Esophagus muscularis mucosa (tissue), 4 donors: ENCODE results near the gene CYB561A3. TPM values are rescaled to one million over a fixed set of nuclear protein-coding genes. Genes with fewer than 3 reads are reported as not detected.

Experiments used
- DNase-seq: peaks from one replicate; pipeline ENCODE4 v3.0.0-alpha.2; 2017; ENCODE audit errors: extremely low spot score
- H3K27ac ChIP-seq, 4 donors: fragments of 200-600 bp; sonication (generic); replicated peaks in 1 of 4; 1 replicate in 3 of 4; 2 replicates in 1 of 4; pipeline ENCODE4 v1.5.1; 2016 to 2019; ENCODE audit warnings: mild to moderate bottlenecking in 1 of 4
- H3K27me3 ChIP-seq, 4 donors: fragments of 200-600 bp; sonication (generic); one replicate each; pipeline versions ENCODE4 v1.5.1 to v1.6.0; 2016 to 2019
- H3K36me3 ChIP-seq, 4 donors: fragments of 200-600 bp; sonication (generic); one replicate each; pipeline ENCODE4 v1.5.1; 2016 to 2019
- H3K4me1 ChIP-seq, 4 donors: fragments of 200-600 bp; sonication (generic); one replicate each; pipeline ENCODE4 v1.5.1; 2016 to 2019
- H3K4me3 ChIP-seq, 4 donors: fragments of 200-600 bp; sonication (generic); 1 replicate in 2 of 4; 2 replicates in 2 of 4; pipeline ENCODE4 v1.5.1; 2016 to 2019; ENCODE audit warnings: mild to moderate bottlenecking in 4 of 4, moderate library complexity in 1 of 4
- H3K9me3 ChIP-seq, 4 donors: fragments of 200-600 bp; sonication (generic); 1 replicate in 3 of 4; 2 replicates in 1 of 4; pipeline ENCODE4 v1.5.1; 2016 to 2019
- CTCF ChIP-seq, 3 experiments: fragments of 200-600 bp in 2 of 3; fragments of 450-650 bp in 1 of 3; sonication (generic) in 2 of 3; IDR thresholded peaks; one replicate each; pipeline ENCODE4 v1.5.1; 2017 to 2019; ENCODE audit warnings: antibody characterized with exemption in 3 of 3, mild to moderate bottlenecking in 2 of 3, moderate library complexity in 1 of 3
- EP300 ChIP-seq: sonication (generic); formaldehyde crosslinking; IDR thresholded peaks from one replicate; pipeline ENCODE4 v1.6.1; 2017; ENCODE audit warnings: antibody characterized with exemption
- POLR2A ChIP-seq: fragments of 450-650 bp; IDR thresholded peaks from one replicate; pipeline ENCODE4 v1.6.1; 2017; ENCODE audit warnings: antibody characterized with exemption, moderate library complexity, mild to moderate bottlenecking, low read depth
- POLR2AphosphoS5 ChIP-seq, 2 donors: sonication (generic); formaldehyde crosslinking; IDR thresholded peaks; one replicate each; pipeline ENCODE4 v1.6.1; 2017; ENCODE audit warnings: antibody characterized with exemption in 2 of 2
- WGBS: methylation state at CpG from one replicate; pipeline ENCODE4 v1.1.5; 2018; 5-methylcytosine and 5-hydroxymethylcytosine counted together
- intact Hi-C: fragments of 100-400 bp; cut with DNase I; formaldehyde crosslinking; loops from one replicate; pipeline ENCODE4 v1.15.1; 2023
- total RNA-seq, 4 donors: library from RNA; depleted of rRNA; stranded (reverse); fragments of >200 nt; gene quantifications; one replicate each; pipeline versions ENCODE4 v1.1.0 to v1.2.1, GENCODE V29; 2016

Gene CYB561A3
- total RNA-seq, 4 donors from 2014 or later = 23.7 to 35.3 (median 31.6) TPM

GRCh38 chr11:61369372-61370348 is 8.0 kb upstream of the CYB561A3 start:
- Histone ChIP-seq H3K9me3 (no peaks in the 10 kb centered on the region), H3K4me1 (peaks cover 0 to 14% (median 5%) of the 10 kb centered on the region in 4 donors), H3K27ac (peak overlapping the region in 2 of 4 donors; percentile 30 to 34), H3K4me3 (no peak overlapping the region), H3K27me3 (no peaks in the 10 kb centered on the region), H3K36me3 (peaks cover 48 to 71% (median 58%) of the 10 kb centered on the region in 4 donors)
- intact Hi-C loops = no loop called here
- no peak for DNase-seq
- TF ChIP-seq POLR2A (no peak), EP300 (no peak), CTCF (IDR thresholded peaks at IDR 0.05) (no peak), POLR2AphosphoS5 (IDR thresholded peaks at IDR 0.05) (no peak)
- 89% methylated on average over 9 of the region's 9 CpGs for WGBS

- TF ChIP-seq CTCF (IDR thresholded peaks at IDR 0.05) = no peak
- no peak for TF ChIP-seq EP300
- no peak for TF ChIP-seq POLR2AphosphoS5 (IDR thresholded peaks at IDR 0.05)
- TF ChIP-seq POLR2A = no peak
- no peaks in the 10 kb centered on the region for H3K27me3 ChIP-seq
- H3K4me1 ChIP-seq = peaks cover 0 to 19% (median 8%) of the 10 kb centered on the region in 4 donors
- no peaks in the 10 kb centered on the region for H3K9me3 ChIP-seq
- 94% methylated on average over 7 of the region's 7 CpGs for WGBS
- intact Hi-C loops = no loop called here
- peak overlapping the region in 1 of 4 donors; percentile 34 for H3K27ac ChIP-seq
- H3K36me3 ChIP-seq = peaks cover 54 to 78% (median 66%) of the 10 kb centered on the region in 4 donors
- DNase-seq = no peak
- no peak overlapping the region for H3K4me3 ChIP-seq
Measured at GRCh38 chr11:61368646-61369045, 7.0 kb upstream of the CYB561A3 start.

GRCh38 chr11:61367406-61367805 is 5.7 kb upstream of the CYB561A3 start:
- H3K4me3 ChIP-seq = no peak overlapping the region
- H3K27ac ChIP-seq = no peak overlapping the region
- H3K9me3 ChIP-seq = no peaks in the 10 kb centered on the region
- H3K4me1 ChIP-seq = peaks cover 9 to 23% (median 18%) of the 10 kb centered on the region in 4 donors
- no peaks in the 10 kb centered on the region for H3K27me3 ChIP-seq
- WGBS = 76% methylated on average over 6 of the region's 6 CpGs
- no peak for TF ChIP-seq EP300
- TF ChIP-seq POLR2A = no peak
- no peak for TF ChIP-seq POLR2AphosphoS5 (IDR thresholded peaks at IDR 0.05)
- DNase-seq = no peak
- intact Hi-C loops = no loop called here
- peaks cover 54 to 78% (median 66%) of the 10 kb centered on the region in 4 donors for H3K36me3 ChIP-seq

- Histone ChIP-seq H3K4me3 (no peak overlapping the region), H3K4me1 (peaks cover 30 to 41% (median 34%) of the 10 kb centered on the region in 4 donors), H3K27ac (no peak overlapping the region), H3K27me3 (no peaks in the 10 kb centered on the region), H3K9me3 (no peaks in the 10 kb centered on the region), H3K36me3 (peaks cover 49 to 54% (median 54%) of the 10 kb centered on the region in 4 donors)
- no peak for TF ChIP-seq EP300
- no peak for DNase-seq
- intact Hi-C loops = no loop called here
- 100% methylated on average over 1 of the region's 5 CpGs for WGBS
Measured at GRCh38 chr11:61364012-61364675, 2.5 kb upstream of the CYB561A3 start.

- Histone ChIP-seq H3K4me1 (peaks cover 30 to 42% (median 31%) of the 10 kb centered on the region in 4 donors), H3K9me3 (no peaks in the 10 kb centered on the region), H3K36me3 (peaks cover 32 to 38% (median 37%) of the 10 kb centered on the region in 4 donors), H3K4me3 (peak overlapping the region; percentile 66 to 94 (median 80)), H3K27ac (peak overlapping the region; percentile 92 to 100 (median 98)), H3K27me3 (no peaks in the 10 kb centered on the region)
- intact Hi-C loops = no loop called here
- no peak for TF ChIP-seq CTCF (IDR thresholded peaks at IDR 0.05)
- TF ChIP-seq POLR2A = no peak
- TF ChIP-seq EP300 = no peak
- no peak for TF ChIP-seq POLR2AphosphoS5 (IDR thresholded peaks at IDR 0.05)
- 1% methylated on average over 12 of the region's 12 CpGs for WGBS
- no peak for DNase-seq
Measured at GRCh38 chr11:61362542-61362875, 827 bp upstream of the CYB561A3 start.
